ENCODE results near the gene ULK3.

ULK3 gene

GRCh38 chr15:74843445-74843828 is 481 bp upstream of the ULK3 start:
- in situ Hi-C loops (cut with MboI; ENCODE audit: low pct_unique_long_range_greater_than_20kb, low sequenced_read_pairs, unreplicated experiment) = no loop called here

GRCh38 chr15:74841891-74842373 is 1.0 kb downstream of the ULK3 start:
- in situ Hi-C loops (cut with MboI; ENCODE audit: low pct_unique_long_range_greater_than_20kb, low sequenced_read_pairs, unreplicated experiment) = no loop called here
- no peak for DNase-seq (ENCODE audit: low spot score)
- no peak for TF ChIP-seq CTCF (IDR thresholded peaks at IDR 0.05; ENCODE audit: extremely low read depth, insufficient read depth, missing control alignments)

More at GRCh38 chr15:74843445-74843828, 481 bp upstream of the ULK3 start:
- no peak for DNase-seq (ENCODE audit: low spot score)
- no peak for TF ChIP-seq CTCF (IDR thresholded peaks at IDR 0.05; ENCODE audit: extremely low read depth, insufficient read depth, missing control alignments)

GRCh38 chr15:74840851-74841775 is 1.8 kb downstream of the ULK3 start:
- in situ Hi-C loops (cut with MboI; ENCODE audit: low pct_unique_long_range_greater_than_20kb, low sequenced_read_pairs, unreplicated experiment) = no loop called here

GRCh38 chr15:74839526-74840395 is 3.2 kb downstream of the ULK3 start:
- peak; percentile 30 for TF ChIP-seq CTCF (IDR thresholded peaks at IDR 0.05; ENCODE audit: extremely low read depth, insufficient read depth, missing control alignments)
- no peak for DNase-seq (ENCODE audit: low spot score)
- in situ Hi-C loops (cut with MboI; ENCODE audit: low pct_unique_long_range_greater_than_20kb, low sequenced_read_pairs, unreplicated experiment) = no loop called here

More at GRCh38 chr15:74840851-74841775, 1.8 kb downstream of the ULK3 start:
- no peak for DNase-seq (ENCODE audit: low spot score)
- TF ChIP-seq CTCF (IDR thresholded peaks at IDR 0.05; ENCODE audit: extremely low read depth, insufficient read depth, missing control alignments) = no peak

GRCh38 chr15:74838746-74839525 is 4.0 kb downstream of the ULK3 start:
- no peak for DNase-seq (ENCODE audit: low spot score)
- no peak for TF ChIP-seq CTCF (IDR thresholded peaks at IDR 0.05; ENCODE audit: extremely low read depth, insufficient read depth, missing control alignments)
- in situ Hi-C loops (cut with MboI; ENCODE audit: low pct_unique_long_range_greater_than_20kb, low sequenced_read_pairs, unreplicated experiment) = no loop called here

- no peak for TF ChIP-seq CTCF (IDR thresholded peaks at IDR 0.05; ENCODE audit: extremely low read depth, insufficient read depth, missing control alignments)
- in situ Hi-C loops (cut with MboI; ENCODE audit: low pct_unique_long_range_greater_than_20kb, low sequenced_read_pairs, unreplicated experiment) = no loop called here
Observed at GRCh38 chr15:74838137-74838516, 4.8 kb downstream of the ULK3 start.

More at GRCh38 chr15:74838137-74838516, 4.8 kb downstream of the ULK3 start:
- no peak for DNase-seq (ENCODE audit: low spot score)

All from GM13977 (cell line).